Measurements from ENCODE around the gene SLC38A2. TPM values are rescaled to one million over a fixed set of nuclear protein-coding genes. Genes with fewer than 3 reads are reported as not detected.

The SLC38A2 gene
- total and polyA plus RNA-seq, 2 of the 4 experiments (the other 2 are of a cell fraction): 313 to 881 TPM

- WGBS, 2 experiments (ENCODE audit: extremely low coverage in 2 of 2, insufficient read length in 1 of 2): 80% methylated on average over 1 of the region's 3 CpGs; no CpG with 5 or more reads in 1 of the 2 experiments
- no peak overlapping the region for H3K14ac ChIP-seq (replicated peaks; ENCODE audit: low read depth, low read length)
- H3K56ac ChIP-seq (ENCODE audit: extremely low read depth, insufficient read depth, low read length): no peak overlapping the region
- H3K27ac ChIP-seq (ENCODE audit: insufficient read depth, low read length): no peak overlapping the region
- ChIA-PET CTCF (no interaction called here), POLR2A (ENCODE audit: unreplicated experiment) (no interaction called here)
- dilution Hi-C loops (cut with HindIII; ENCODE audit: low sequenced_read_pairs, unreplicated experiment) (no loop called here), intact Hi-C loops (cut with micrococcal nuclease) (no loop called here), in situ Hi-C loops (cut with MboI; ENCODE audit: low sequenced_read_pairs) (no loop called here)
- H2AK9ac ChIP-seq (replicated peaks; ENCODE audit: low read depth, low read length, poor library complexity): no peak overlapping the region
- H2AFZ ChIP-seq (replicated peaks; ENCODE audit: low read length, poor library complexity): no peak overlapping the region
- H4K8ac ChIP-seq (ENCODE audit: low read depth in 2 of 2, low read length in 2 of 2): no peak overlapping the region
- TF ChIP-seq USF2 (IDR thresholded peaks at IDR 0.05; ENCODE audit: low read depth, low read length) (no peak), MAFK (IDR thresholded peaks at IDR 0.05; ENCODE audit: low read depth, low read length) (no peak), FOS (IDR thresholded peaks at IDR 0.05; ENCODE audit: low read depth, low read length) (no peak), RCOR1 (IDR thresholded peaks at IDR 0.05; ENCODE audit: insufficient replicate concordance, low read length) (no peak), SMC3 (IDR thresholded peaks at IDR 0.05; ENCODE audit: low read depth, low read length) (no peak), RAD21 (IDR thresholded peaks at IDR 0.05; ENCODE audit: low read length) (no peak)
- H3K4me2 ChIP-seq (ENCODE audit: low read depth, low read length): no peak overlapping the region
- H2BK120ac ChIP-seq (ENCODE audit: low read depth, low read length): no peak overlapping the region
- H3K27me3 ChIP-seq (ENCODE audit: control insufficient read depth, insufficient read depth, low read length): no peaks in the 10 kb centered on the region
- H3K4me1 ChIP-seq (ENCODE audit: control insufficient read depth, insufficient read depth, low read length): peaks cover 2% of the 10 kb centered on the region; the same call in 1 of the 2 replicates
- H2BK5ac ChIP-seq (ENCODE audit: low read depth, low read length, poor library complexity, severe bottlenecking): peak overlapping the region; percentile 10
- H3K36me3 ChIP-seq (ENCODE audit: control insufficient read depth, insufficient read depth, low read length): peaks cover 73% of the 10 kb centered on the region
- no peak overlapping the region for H4K91ac ChIP-seq (ENCODE audit: insufficient read depth, low read depth, low read length)
- no peak overlapping the region for H3K23ac ChIP-seq (ENCODE audit: low read depth, low read length)
- no peak overlapping the region for H2BK15ac ChIP-seq (ENCODE audit: low read depth, low read length)
- no peak for ATAC-seq (ENCODE audit: low read depth)
- no peak overlapping the region for H4K5ac ChIP-seq (ENCODE audit: low read depth, low read length)
- DNase-seq: no peak
- H3K18ac ChIP-seq (ENCODE audit: low read depth, low read length): no peak overlapping the region
- no peak overlapping the region for H2AK5ac ChIP-seq (ENCODE audit: low read depth, low read length)
- no TSS peak for BruUV-seq (replicated peaks)
- H4K20me1 ChIP-seq (ENCODE audit: insufficient read depth, low read length): peaks cover 98% of the 10 kb centered on the region
- H2BK20ac ChIP-seq (ENCODE audit: low read depth, low read length): no peak overlapping the region
- H3K9me3 ChIP-seq (ENCODE audit: control insufficient read depth, insufficient read depth, low read length): no peaks in the 10 kb centered on the region
- H3K9ac ChIP-seq (ENCODE audit: low read depth, low read length): no peak overlapping the region
- no peaks in the 10 kb centered on the region for H3K9me1 ChIP-seq (ENCODE audit: insufficient read depth, low read length)
- no peak overlapping the region for H3K4me3 ChIP-seq (ENCODE audit: insufficient read depth, low read depth, low read length)
- no peak overlapping the region for H3K4ac ChIP-seq (ENCODE audit: low read depth, low read length)
- H3K79me1 ChIP-seq (ENCODE audit: low read depth in 1 of 2, low read length in 2 of 2): peaks cover 0 to 46% of the 10 kb centered on the region in 2 experiments; a peak in 2 of 4 replicates
These were observed 8.3 kb downstream of the SLC38A2 start for GRCh38 chr12:46364300-46364696.

Measured in IMR-90 (cell line).